Esophagus squamous epithelium (tissue), 4 donors: ENCODE measurements around the gene ZNF407.

Experiments used
- POLR2A ChIP-seq, 4 donors: fragments of 450-650 bp; IDR thresholded peaks; one replicate each; pipeline ENCODE4 v1.6.1; 2017; ENCODE audit warnings: antibody characterized with exemption in 4 of 4, mild to moderate bottlenecking in 4 of 4, moderate library complexity in 3 of 4
- TF ChIP-seq, protein P1 (sequence below), 6 experiments: fragments of 450-650 bp in 4 of 6; fragments of 200-600 bp in 2 of 6; sonication (generic) in 2 of 6; IDR thresholded peaks; one replicate each; pipeline ENCODE4 v1.5.1; 2016 to 2019; ENCODE audit warnings: antibody characterized with exemption in 6 of 6, mild to moderate bottlenecking in 4 of 6, moderate library complexity in 4 of 6

DNA sequence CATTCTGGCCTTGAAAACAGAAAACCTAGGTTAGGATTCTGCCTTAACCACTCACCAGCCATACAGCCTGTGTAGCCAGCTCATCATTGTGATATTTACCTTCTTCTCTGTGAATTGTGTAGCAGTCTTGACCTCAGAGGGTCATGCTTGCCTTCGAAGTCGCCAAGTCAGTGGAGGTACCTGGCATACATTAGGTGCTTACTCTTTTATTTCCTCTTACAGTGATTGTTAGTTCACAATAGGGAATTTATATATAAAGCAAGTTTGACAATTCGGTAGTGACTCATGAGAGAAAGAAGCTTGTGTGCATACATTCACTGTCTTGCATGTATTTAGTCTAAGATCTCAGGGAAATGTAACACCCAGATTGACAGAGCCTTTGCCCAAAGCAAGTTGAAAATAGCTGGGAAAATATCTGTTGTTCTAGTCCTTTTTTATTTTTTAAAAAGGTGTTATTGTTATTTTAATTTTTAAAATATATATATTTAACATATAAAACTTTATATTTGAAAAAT, 320.7 kb downstream of the ZNF407 start:
- TF ChIP-seq, protein P1, sequence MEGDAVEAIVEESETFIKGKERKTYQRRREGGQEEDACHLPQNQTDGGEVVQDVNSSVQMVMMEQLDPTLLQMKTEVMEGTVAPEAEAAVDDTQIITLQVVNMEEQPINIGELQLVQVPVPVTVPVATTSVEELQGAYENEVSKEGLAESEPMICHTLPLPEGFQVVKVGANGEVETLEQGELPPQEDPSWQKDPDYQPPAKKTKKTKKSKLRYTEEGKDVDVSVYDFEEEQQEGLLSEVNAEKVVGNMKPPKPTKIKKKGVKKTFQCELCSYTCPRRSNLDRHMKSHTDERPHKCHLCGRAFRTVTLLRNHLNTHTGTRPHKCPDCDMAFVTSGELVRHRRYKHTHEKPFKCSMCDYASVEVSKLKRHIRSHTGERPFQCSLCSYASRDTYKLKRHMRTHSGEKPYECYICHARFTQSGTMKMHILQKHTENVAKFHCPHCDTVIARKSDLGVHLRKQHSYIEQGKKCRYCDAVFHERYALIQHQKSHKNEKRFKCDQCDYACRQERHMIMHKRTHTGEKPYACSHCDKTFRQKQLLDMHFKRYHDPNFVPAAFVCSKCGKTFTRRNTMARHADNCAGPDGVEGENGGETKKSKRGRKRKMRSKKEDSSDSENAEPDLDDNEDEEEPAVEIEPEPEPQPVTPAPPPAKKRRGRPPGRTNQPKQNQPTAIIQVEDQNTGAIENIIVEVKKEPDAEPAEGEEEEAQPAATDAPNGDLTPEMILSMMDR (IDR thresholded peaks at IDR 0.05): no peak
- TF ChIP-seq POLR2A (IDR thresholded peaks at IDR 0.05): no peak
